GM12892 (cell line): Measurements from ENCODE around the gene UNC5C.

Experiments used
- POLR2A ChIP-seq: IDR thresholded peaks from 2 replicates; pipeline ENCODE4 v1.6.1; 2011; ENCODE audit warnings: low read depth, low read length, control low read depth
- POLR2AphosphoS5 ChIP-seq: IDR thresholded peaks from 2 replicates; pipeline ENCODE4 v1.6.1; 2011; ENCODE audit warnings: low read depth, low read length, control low read depth
- TAF1 ChIP-seq: IDR thresholded peaks from 2 replicates; pipeline ENCODE4 v1.6.1; 2011; ENCODE audit warnings: low read depth, mild to moderate bottlenecking, control low read depth, low read length, borderline replicate concordance

GRCh38 chr4:95360256-95360903, 188.4 kb downstream of the UNC5C start:
- TF ChIP-seq POLR2AphosphoS5 (no peak), POLR2A (no peak), TAF1 (no peak)
